Fibroblast of skin of left biceps (primary cell): ENCODE data around the gene PDGFD.

Experiments
- DNase-seq, 2 experiments: peaks; one replicate each; pipeline ENCODE4 v3.0.0-alpha.2; 2013; ENCODE audit warnings: low read depth in 2 of 2

PDGFD gene

GRCh38 chr11:103958475-103959215, 205.3 kb downstream of the PDGFD start:
- no peak for DNase-seq

GRCh38 chr11:103953797-103954486, 210.0 kb downstream of the PDGFD start:
- DNase-seq = no peak

- no peak for DNase-seq
Measured at GRCh38 chr11:103949781-103950180, 214.2 kb downstream of the PDGFD start.

- no peak for DNase-seq
Measured at GRCh38 chr11:103948187-103948763, 215.7 kb downstream of the PDGFD start.

- DNase-seq = peak; percentile 84 to 86
Measured at GRCh38 chr11:103947546-103947919, 216.4 kb downstream of the PDGFD start.

- peak; percentile 74 to 82 for DNase-seq
Measured at GRCh38 chr11:103946793-103947545, 217.0 kb downstream of the PDGFD start.

- no peak for DNase-seq
Measured at GRCh38 chr11:103944251-103944940, 219.6 kb downstream of the PDGFD start.

GRCh38 chr11:103942646-103943045, 221.3 kb downstream of the PDGFD start:
- no peak for DNase-seq

- no peak for DNase-seq
Measured at GRCh38 chr11:103940551-103940950, 223.4 kb downstream of the PDGFD start.

GRCh38 chr11:103939694-103940093, 224.3 kb downstream of the PDGFD start:
- no peak for DNase-seq

GRCh38 chr11:103936059-103936458, 227.9 kb downstream of the PDGFD start:
- DNase-seq = no peak

- DNase-seq = no peak
Measured at GRCh38 chr11:103935219-103935618, 228.7 kb downstream of the PDGFD start.

GRCh38 chr11:103929170-103929903, 234.6 kb downstream of the PDGFD start:
- DNase-seq = no peak

GRCh38 chr11:103928802-103929161, 235.2 kb downstream of the PDGFD start:
- DNase-seq = no peak

GRCh38 chr11:103928040-103928801, 235.7 kb downstream of the PDGFD start:
- DNase-seq = no peak

- no peak for DNase-seq
Measured at GRCh38 chr11:103927535-103927934, 236.4 kb downstream of the PDGFD start.

- DNase-seq = no peak
Measured at GRCh38 chr11:103926990-103927389, 237.0 kb downstream of the PDGFD start.

GRCh38 chr11:103924166-103925013, 239.6 kb downstream of the PDGFD start:
- no peak for DNase-seq

GRCh38 chr11:103923451-103923931, 240.5 kb downstream of the PDGFD start:
- peak in 1 of 2 experiments; percentile 50 for DNase-seq
